ENCODE results near the gene CCNF.
"Not testable (repeated sequence)": the region's sequence is repeated elsewhere in the genome, so short reads cannot be mapped to it uniquely, and the experiment has no call there.

Gene CCNF

GRCh38 chr16:2429034-2429770 is at the start of gene CCNF:
CCNF (plus strand) TSS chr16:2429447; CDS start chr16:2429482, 35 bp downstream.
- intact Hi-C loops (cut with DNase I) = loop anchor here (1.0 kb wide), 2 partner anchors 72 to 88 kb away; no protein-coding TSS in a partner anchor

DNA sequence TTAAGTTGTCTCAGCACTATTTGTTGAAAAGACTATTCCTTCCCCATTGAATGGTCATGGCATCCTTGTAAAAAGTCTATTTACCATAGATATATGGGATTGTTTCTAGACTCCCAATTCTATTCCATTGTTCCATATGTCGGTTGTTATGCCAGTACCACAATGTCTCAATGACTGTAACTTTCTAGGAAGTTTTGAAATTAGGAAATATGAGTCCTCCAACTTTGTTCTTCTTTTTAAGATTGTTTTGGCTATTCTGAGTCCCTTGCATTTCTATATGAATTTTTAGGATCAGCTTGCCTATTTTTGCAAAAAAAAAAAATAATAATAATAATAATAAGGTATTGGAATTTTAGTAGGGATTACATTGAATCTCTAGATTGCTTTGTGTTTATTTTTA is 45.7 kb upstream of the CCNF start:
- intact Hi-C loops (cut with DNase I) = no loop called here
- DNase-seq = no peak

More at GRCh38 chr16:2429034-2429770, at the start of gene CCNF:
- DNase-seq = peak; percentile 96 to 99 (median 98)

DNA sequence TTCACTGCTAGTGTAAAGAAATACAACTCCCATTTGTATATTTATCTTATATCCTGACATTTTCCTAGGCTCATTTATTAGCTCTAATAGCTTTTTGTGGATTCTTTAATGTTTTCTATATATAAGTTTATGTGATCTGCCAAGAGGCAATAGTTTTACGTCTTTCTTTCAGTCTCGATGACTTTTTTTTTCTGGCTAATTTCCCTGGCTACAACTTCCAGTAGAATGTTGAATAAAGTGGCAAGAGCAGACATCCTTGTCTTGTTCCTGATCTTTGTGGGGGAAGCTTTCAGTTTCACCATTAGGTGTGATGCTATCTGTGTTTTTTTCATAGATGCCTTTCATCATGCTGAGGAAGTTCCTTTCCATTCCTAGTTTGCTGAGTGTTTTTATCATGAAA is 44.8 kb upstream of the CCNF start:
- intact Hi-C loops (cut with DNase I) = no loop called here
- no peak for DNase-seq

DNA sequence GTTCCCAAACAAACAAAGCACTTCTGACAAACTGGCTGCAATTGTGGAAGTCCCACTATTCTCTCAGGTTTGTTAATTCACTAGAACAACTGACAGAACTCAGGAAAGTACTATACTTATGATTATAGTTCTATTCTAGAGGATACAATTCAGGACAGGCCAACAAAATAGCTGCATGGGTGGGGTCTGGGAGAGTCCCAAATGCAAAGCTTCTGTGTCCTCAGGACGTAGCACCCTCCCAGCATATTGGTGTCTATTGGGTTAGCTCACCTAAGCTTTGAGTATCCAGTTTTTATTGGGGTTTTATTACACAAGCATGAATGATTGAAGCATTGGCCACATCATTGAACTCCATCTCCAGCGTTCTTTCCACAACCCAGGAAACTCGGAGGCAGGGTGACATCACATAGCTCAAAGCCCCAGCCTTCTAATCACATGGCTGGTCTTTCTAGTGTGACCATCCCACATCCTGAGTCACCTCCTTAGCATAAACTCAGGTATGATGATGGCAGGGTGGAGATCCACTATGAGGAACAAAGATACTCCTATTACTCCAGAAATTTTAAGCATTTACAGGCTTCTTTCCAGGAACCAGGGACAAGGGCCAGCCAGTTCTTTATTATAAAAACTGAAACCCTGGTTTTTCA is 43.9 kb upstream of the CCNF start:
- intact Hi-C loops (cut with DNase I) = no loop called here
- no peak for DNase-seq

- intact Hi-C loops (cut with DNase I); DNase-seq: not testable (repeated sequence)
Observed at GRCh38 chr16:2385982-2386381, 43.3 kb upstream of the CCNF start.

GRCh38 chr16:2386990-2387389 is 42.3 kb upstream of the CCNF start:
- intact Hi-C loops (cut with DNase I) = no loop called here
- no peak for DNase-seq

DNA sequence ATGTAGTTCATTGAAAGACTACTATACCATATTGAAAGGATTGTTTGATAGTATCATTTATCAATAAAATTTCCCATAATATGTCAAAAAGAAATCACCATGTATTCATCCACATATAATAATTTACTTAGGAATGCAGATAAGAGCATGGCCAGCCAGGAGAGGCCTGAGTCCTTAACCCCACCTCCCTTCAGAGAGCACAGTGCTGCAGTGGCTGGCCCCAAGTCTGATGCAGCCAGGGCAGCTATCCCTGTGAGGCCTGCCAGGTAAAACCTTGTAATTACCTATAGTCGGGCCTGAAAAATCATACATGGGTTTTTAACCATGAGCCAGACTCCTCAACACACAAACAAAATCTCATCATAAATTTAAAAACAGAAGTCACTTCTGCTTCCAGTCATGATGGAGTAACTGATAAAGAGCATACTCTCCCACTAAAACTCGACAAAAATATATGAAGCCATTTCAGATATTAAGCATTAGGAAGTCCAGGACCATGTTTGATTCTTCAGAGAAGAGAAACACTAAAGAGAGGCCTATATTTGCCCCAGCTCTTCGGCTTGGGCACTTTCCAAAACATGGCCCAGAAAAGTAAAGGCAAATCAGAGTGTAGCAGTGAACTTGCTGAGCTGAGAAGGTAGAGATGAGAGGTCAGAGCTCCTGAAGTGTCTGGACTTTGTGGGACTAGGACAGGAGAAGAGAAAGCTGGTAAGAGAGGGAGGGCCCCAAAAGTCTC is 40.9 kb upstream of the CCNF start:
- intact Hi-C loops (cut with DNase I) = no loop called here
- no peak for DNase-seq

DNA sequence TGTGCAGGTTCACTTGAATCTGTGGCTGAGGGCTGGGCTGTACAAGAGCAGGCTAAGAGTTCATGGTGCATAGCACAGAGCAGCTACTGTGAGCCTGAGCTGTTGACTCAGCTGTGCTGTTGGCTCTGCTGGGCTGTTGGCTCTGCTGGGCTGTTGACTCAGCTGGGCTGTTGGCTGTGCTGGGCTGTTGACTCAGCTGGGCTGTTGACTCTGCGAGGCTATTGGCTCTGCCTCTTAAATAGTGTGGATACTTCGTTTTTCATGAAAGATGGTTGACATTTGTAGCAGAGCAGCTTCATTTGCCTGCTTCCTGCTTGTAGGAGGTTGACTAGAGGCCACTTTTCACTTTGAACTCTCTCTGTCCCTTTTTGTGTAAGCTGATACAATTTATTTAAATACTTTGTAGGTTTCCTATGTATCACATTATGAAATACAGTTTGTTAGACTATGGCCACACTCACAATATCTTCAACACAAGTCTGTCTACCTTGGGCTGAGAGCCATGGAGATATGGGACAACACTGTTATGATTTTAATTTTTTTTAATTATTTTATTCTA is 40.3 kb upstream of the CCNF start:
- DNase-seq = no peak
- intact Hi-C loops (cut with DNase I) = no loop called here

DNA sequence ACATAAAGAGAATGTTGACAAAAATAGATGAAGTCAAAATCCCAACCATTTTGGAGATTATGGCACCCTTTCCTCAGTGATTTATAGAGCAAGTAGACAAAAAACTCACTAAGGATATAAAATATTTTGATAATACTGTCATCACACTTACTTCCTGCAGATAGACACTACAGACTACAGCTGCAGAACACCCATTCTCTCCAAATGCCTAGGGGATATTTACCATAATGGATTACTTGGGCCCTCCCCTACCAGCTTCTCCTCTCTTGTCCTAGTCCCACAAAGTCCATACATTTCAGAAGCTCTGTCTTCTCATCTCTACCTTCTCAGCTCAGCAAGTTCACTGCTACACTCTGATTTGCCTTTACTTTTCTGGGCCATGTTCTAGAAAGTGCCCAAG is 37.2 kb upstream of the CCNF start:
- no peak for DNase-seq
- intact Hi-C loops (cut with DNase I) = no loop called here

- intact Hi-C loops (cut with DNase I) = no loop called here
- DNase-seq = no peak
Observed at GRCh38 chr16:2398520-2398919, 30.7 kb upstream of the CCNF start.

DNA sequence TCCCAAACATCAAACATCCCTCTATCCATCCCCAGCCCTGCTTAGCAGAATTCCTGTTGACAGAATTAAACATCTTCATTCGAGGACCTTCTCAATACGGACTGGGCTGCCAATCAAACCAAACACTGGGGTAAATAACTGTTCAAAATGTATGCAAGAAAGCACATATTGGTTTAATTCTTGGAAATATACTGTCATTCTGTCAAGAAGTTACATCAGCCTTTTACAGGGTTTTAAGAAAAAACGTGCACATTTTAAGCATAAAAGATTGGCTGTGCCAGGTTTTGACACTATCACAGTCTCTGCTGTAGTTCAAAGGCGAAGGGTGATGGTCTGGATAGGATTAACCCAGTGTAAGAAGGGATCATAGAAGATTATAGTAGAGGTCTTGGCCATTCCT is 25.1 kb upstream of the CCNF start:
- DNase-seq = no peak
- intact Hi-C loops (cut with DNase I) = no loop called here

GRCh38 chr16:2415085-2415484 is 14.2 kb upstream of the CCNF start:
- DNase-seq = no peak
- intact Hi-C loops (cut with DNase I) = no loop called here

DNA sequence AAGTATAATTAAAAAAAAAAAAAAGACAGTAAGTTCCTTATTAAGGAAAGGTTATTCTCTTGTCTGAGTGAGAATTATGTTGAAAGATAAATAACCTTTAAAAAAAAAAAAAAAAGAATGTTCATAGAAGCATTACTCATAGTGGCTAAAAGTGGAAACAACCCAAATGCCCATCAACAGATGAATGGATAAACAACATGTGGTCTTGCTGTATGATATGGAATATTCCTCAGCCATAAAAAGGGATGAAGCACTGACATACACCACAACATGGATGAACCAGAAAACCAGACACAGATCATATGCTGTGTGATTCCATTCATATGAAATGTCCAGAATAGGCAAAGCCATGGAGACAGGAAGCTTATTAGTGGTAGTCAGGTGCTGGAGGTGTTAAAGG is 9.2 kb upstream of the CCNF start:
- intact Hi-C loops (cut with DNase I) = no loop called here
- DNase-seq = no peak

DNA sequence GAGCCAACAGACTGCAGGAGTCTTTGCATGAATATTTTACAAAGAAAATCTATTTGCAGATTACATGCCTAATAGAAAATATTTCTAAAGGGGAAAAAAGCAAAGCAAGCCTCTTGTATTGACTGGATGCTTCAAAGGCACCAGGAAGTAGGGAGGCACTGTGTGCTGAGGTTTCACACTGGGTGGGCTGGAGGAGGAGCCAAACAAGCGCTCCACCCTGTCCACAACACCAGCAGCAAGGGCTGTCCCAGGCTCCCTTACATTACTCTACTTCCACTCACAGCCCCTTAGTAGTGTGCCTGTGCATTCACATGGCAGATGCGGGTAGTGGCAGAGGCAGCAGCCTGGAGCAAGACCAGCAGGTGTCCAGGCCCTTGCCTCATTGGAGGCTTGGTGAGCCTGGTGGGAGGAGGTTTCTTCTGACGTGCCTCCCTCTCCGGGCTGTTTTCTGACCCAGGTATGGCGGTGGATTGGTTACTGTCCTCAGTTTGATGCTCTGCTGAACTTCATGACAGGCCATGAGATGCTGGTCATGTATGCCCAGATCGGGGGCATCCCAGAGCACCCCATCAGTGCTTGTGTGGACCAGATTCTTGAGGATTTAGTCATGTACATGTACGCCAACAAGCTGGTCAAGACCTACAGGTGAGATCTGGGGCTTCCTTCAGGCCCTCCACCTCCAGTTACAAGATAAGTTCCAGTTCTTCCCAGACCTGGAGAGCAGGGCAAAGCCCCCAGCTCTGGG is 7.0 kb upstream of the CCNF start:
- intact Hi-C loops (cut with DNase I) = no loop called here
- no peak for DNase-seq

- peak in 1 of 10 donors; percentile 75 for DNase-seq
- intact Hi-C loops (cut with DNase I) = no loop called here
Observed at GRCh38 chr16:2424061-2425007, 4.9 kb upstream of the CCNF start.

DNA sequence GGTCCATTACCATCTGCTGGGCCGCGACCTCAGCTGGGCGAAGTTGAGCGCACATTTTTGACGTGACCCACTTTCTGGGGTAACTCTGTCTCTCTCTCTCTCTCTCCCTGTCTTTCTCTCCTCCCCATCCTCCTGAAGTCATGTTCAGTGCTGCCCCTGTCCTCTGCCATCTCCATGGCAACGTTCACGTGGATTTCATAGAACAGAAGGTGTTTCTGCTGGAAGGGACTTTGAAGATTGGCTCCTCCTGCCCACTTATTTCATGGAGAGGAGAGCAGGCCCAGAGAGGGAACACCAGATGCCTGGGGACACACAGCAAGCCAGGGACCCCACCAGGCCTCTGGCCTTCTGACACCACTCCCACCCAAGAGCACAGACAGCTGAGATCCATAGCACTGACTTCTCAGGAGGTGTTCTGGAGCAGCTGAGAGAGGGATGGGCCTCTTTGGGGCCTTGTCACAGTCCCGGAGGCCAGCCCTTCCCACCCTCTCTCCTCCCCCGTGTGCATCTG is 4.2 kb upstream of the CCNF start:
- DNase-seq = peak in 1 of 10 donors; percentile 6
- intact Hi-C loops (cut with DNase I) = no loop called here

GRCh38 chr16:2425825-2426430 is 3.3 kb upstream of the CCNF start:
- intact Hi-C loops (cut with DNase I) = no loop called here
- DNase-seq = peak in 1 of 10 donors; percentile 74

GRCh38 chr16:2426941-2427361 is 2.3 kb upstream of the CCNF start:
- peak in 2 of 10 donors; percentile 53 to 82 for DNase-seq
- intact Hi-C loops (cut with DNase I) = no loop called here

DNA sequence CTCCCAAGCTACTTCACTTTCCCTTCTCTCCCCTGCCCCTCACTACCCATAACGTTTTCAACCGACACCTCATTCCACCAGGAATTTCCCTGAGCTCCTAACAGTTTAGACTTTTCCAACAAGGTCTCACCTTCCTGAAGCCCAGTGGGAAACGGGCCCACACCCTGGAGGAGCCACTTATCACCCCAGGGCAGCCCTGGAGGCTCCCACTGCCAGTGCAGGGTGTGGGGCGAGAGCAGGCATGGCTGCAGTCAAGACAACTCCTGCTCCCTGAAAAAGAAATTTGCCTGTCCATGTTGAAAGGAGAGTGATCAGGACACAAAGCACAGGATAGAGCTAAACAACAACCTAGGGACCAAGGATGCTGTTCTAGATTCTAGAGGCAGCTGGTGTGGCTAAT is 1.7 kb upstream of the CCNF start:
- DNase-seq = peak in 2 of 10 donors; percentile 66 to 67
- intact Hi-C loops (cut with DNase I) = no loop called here
